Astrocyte of the spinal cord (primary cell): ENCODE measurements around the gene PRIMPOL.

Experiments
- DNase-seq: peaks from one replicate; pipeline ENCODE4 v3.0.0; 2011; ENCODE audit warnings: low read depth, low spot score
- H3K4me3 ChIP-seq: 2 replicates; pipeline ENCODE4 v1.5.1; 2011; ENCODE audit warnings: low read depth, mild to moderate bottlenecking, low read length, moderate library complexity
- CTCF ChIP-seq: IDR thresholded peaks from 2 replicates; pipeline ENCODE4 v1.5.1; 2012; ENCODE audit warnings: low read depth, mild to moderate bottlenecking, low read length, inconsistent platforms
- in situ Hi-C: cut with HindIII; loops from 2 replicates; pipeline ENCODE4 v1.10.0; 2017; ENCODE audit warnings: low sequenced_read_pairs

The PRIMPOL gene

GRCh38 chr4:184706453-184706852 lies 56.9 kb downstream of the PRIMPOL start:
- no peak overlapping the region for H3K4me3 ChIP-seq
- in situ Hi-C loops: no loop called here
- no peak for TF ChIP-seq CTCF
- DNase-seq: no peak

GRCh38 chr4:184712322-184712721 lies 62.8 kb downstream of the PRIMPOL start:
- H3K4me3 ChIP-seq: no peak overlapping the region
- no peak for TF ChIP-seq CTCF
- DNase-seq: no peak
- in situ Hi-C loops: no loop called here

DNA sequence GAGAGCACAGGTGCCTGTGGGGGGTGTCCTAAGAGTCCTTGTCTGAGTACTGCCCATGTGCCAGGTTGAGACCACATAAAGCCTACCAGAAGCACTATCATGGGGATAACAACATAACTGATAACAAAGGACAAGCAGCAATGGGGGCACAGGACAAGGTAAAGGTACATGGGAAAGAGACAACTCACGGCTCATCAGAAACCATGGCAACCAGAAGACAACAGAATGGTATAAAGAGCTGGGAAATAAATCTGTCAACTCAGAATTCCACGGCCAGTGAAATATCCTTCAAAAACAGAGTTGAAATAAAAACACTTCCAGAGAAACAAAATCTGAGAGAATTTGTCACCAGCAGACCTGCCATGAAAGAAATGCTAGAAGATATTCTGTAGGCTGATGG lies 64.3 kb downstream of the PRIMPOL start:
- in situ Hi-C loops: no loop called here
- H3K4me3 ChIP-seq: no peak overlapping the region

GRCh38 chr4:184715526-184715925 lies 66.0 kb downstream of the PRIMPOL start:
- in situ Hi-C loops: no loop called here
- TF ChIP-seq CTCF: no peak
- no peak overlapping the region for H3K4me3 ChIP-seq
- no peak for DNase-seq

More for the DNA sequence above, 64.3 kb downstream of the PRIMPOL start:
- no peak for TF ChIP-seq CTCF
- DNase-seq: no peak

- no peak for TF ChIP-seq CTCF
Observed at GRCh38 chr4:184719407-184719806, 69.9 kb downstream of the PRIMPOL start.

GRCh38 chr4:184721254-184721653 lies 71.7 kb downstream of the PRIMPOL start:
- in situ Hi-C loops: no loop called here
- no peak for TF ChIP-seq CTCF
- H3K4me3 ChIP-seq: no peak overlapping the region
- no peak for DNase-seq

More at GRCh38 chr4:184719407-184719806, 69.9 kb downstream of the PRIMPOL start:
- no peak overlapping the region for H3K4me3 ChIP-seq
- DNase-seq: no peak
- in situ Hi-C loops: no loop called here

GRCh38 chr4:184722798-184723197 lies 73.3 kb downstream of the PRIMPOL start:
- H3K4me3 ChIP-seq: no peak overlapping the region
- in situ Hi-C loops: no loop called here
- TF ChIP-seq CTCF: no peak
- no peak for DNase-seq
